ENCODE measurements around the gene FBXO46.

Gene FBXO46

DNA sequence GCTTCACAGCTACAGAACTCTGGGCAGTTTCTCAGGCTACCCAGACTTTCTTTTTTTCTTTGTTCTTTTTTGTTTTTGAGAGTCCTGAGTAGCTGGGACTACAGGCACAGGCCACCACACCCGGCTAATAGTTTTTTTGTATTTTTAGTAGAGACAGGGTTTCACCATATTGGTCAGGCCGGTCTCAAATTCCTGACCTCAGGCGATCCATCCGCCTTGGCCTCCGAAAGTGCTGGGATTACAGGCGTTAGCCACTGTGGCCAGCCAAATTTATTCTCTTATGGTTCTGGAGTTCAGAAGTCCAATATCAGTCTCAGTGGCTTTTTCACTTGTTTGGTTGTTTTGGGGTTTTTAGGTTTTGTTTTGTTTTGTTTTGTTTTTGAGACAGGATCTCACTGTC, 14.9 kb upstream of the FBXO46 start:
- H3K27ac ChIP-seq (ENCODE audit: low read depth, low read length) = no peak overlapping the region
- no peak overlapping the region for H4K91ac ChIP-seq (ENCODE audit: low read depth, low read length)
- H3K27me3 ChIP-seq (ENCODE audit: insufficient read depth, low read length) = no peaks in the 10 kb centered on the region
- H4K12ac ChIP-seq (ENCODE audit: low read depth, low read length) = no peak overlapping the region
- H3K9me3 ChIP-seq (ENCODE audit: insufficient read depth, low read depth, low read length) = no peaks in the 10 kb centered on the region
- H2AK5ac ChIP-seq (ENCODE audit: low read length) = no peak overlapping the region
- H3K36me3 ChIP-seq (ENCODE audit: control insufficient read depth in 1 of 2, insufficient read depth in 2 of 2, low read length in 2 of 2) = no peaks in the 10 kb centered on the region
- no peak overlapping the region for H3K4me2 ChIP-seq (ENCODE audit: low read length)
- no CpG with 5 or more reads among the region's 6 CpGs for WGBS (ENCODE audit: extremely low coverage, insufficient coverage, insufficient read length)
- H3K9ac ChIP-seq (ENCODE audit: low read length) = no peak overlapping the region
- H3K14ac ChIP-seq (ENCODE audit: low read length) = no peak overlapping the region
- no peak overlapping the region for H2BK12ac ChIP-seq (ENCODE audit: low read length)
- no peak overlapping the region for H2BK5ac ChIP-seq (ENCODE audit: low read depth, low read length, poor library complexity)
- peaks cover 2% of the 10 kb centered on the region for H3K79me1 ChIP-seq (ENCODE audit: low read length)
- peaks cover 3 to 9% of the 10 kb centered on the region in 2 experiments for H3K4me1 ChIP-seq (ENCODE audit: control insufficient read depth in 1 of 2, insufficient read depth in 2 of 2, low read length in 2 of 2)
- H4K8ac ChIP-seq (ENCODE audit: low read depth, low read length) = no peak overlapping the region
- H3K4ac ChIP-seq (ENCODE audit: low read depth, low read length) = no peak overlapping the region
- H3K23ac ChIP-seq (ENCODE audit: low read length) = no peak overlapping the region
- no peaks in the 10 kb centered on the region for H3K79me2 ChIP-seq (ENCODE audit: control insufficient read depth, insufficient read depth, low read length, poor library complexity)
- H2AFZ ChIP-seq (ENCODE audit: insufficient read depth, low read length, poor library complexity) = no peak overlapping the region
- H2BK120ac ChIP-seq (ENCODE audit: insufficient read depth, low read length, poor library complexity) = no peak overlapping the region
- H3K4me3 ChIP-seq (ENCODE audit: low read depth, low read length) = no peak overlapping the region
- H3K18ac ChIP-seq (ENCODE audit: low read length) = no peak overlapping the region
- DNase-seq = peak; percentile 62 to 79

DNA sequence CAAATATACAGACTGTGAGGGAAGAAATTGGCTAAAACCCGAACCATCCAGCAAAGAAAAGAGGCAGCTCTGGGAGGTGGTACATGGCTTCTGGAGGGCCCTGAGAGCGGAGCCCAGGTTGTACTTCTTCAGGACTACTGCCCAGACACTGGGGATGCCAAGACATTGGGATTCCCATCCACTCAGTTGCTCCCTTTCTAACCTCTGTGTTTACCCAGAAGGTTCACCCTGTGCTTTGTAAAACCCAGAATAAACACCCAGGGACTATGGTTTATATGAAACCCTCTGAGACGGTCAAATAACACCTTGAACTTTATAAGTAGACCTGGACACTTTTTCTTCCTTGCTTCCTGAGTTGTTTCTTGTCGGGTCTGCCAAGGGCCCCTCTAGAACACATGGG, 12.3 kb upstream of the FBXO46 start:
- Histone ChIP-seq H2BK5ac (ENCODE audit: low read depth, low read length, poor library complexity) (no peak overlapping the region), H3K9ac (ENCODE audit: low read length) (no peak overlapping the region), H4K91ac (ENCODE audit: low read depth, low read length) (no peak overlapping the region), H3K23ac (ENCODE audit: low read length) (no peak overlapping the region), H3K14ac (ENCODE audit: low read length) (no peak overlapping the region), H3K18ac (ENCODE audit: low read length) (no peak overlapping the region), H3K79me1 (ENCODE audit: low read length) (peaks cover 2% of the 10 kb centered on the region), H2BK120ac (ENCODE audit: insufficient read depth, low read length, poor library complexity) (no peak overlapping the region), H2BK12ac (ENCODE audit: low read length) (no peak overlapping the region), H2AFZ (ENCODE audit: insufficient read depth, low read length, poor library complexity) (no peak overlapping the region), H2AK5ac (ENCODE audit: low read length) (no peak overlapping the region), H3K27me3 (ENCODE audit: insufficient read depth, low read length) (no peaks in the 10 kb centered on the region), H3K4me1 (ENCODE audit: control insufficient read depth in 1 of 2, insufficient read depth in 2 of 2, low read length in 2 of 2) (peaks cover 3 to 9% of the 10 kb centered on the region in 2 experiments), H3K4ac (ENCODE audit: low read depth, low read length) (no peak overlapping the region), H3K4me3 (ENCODE audit: low read depth, low read length) (no peak overlapping the region), H3K27ac (ENCODE audit: low read depth, low read length) (no peak overlapping the region), H4K8ac (ENCODE audit: low read depth, low read length) (no peak overlapping the region), H3K36me3 (ENCODE audit: control insufficient read depth in 1 of 2, insufficient read depth in 2 of 2, low read length in 2 of 2) (no peaks in the 10 kb centered on the region), H3K79me2 (ENCODE audit: control insufficient read depth, insufficient read depth, low read length, poor library complexity) (no peaks in the 10 kb centered on the region), H4K12ac (ENCODE audit: low read depth, low read length) (no peak overlapping the region), H3K9me3 (ENCODE audit: insufficient read depth, low read depth, low read length) (no peaks in the 10 kb centered on the region), H3K4me2 (ENCODE audit: low read length) (no peak overlapping the region)
- WGBS (ENCODE audit: extremely low coverage, insufficient coverage, insufficient read length) = no CpG with 5 or more reads among the region's 4 CpGs
- DNase-seq = no peak

DNA sequence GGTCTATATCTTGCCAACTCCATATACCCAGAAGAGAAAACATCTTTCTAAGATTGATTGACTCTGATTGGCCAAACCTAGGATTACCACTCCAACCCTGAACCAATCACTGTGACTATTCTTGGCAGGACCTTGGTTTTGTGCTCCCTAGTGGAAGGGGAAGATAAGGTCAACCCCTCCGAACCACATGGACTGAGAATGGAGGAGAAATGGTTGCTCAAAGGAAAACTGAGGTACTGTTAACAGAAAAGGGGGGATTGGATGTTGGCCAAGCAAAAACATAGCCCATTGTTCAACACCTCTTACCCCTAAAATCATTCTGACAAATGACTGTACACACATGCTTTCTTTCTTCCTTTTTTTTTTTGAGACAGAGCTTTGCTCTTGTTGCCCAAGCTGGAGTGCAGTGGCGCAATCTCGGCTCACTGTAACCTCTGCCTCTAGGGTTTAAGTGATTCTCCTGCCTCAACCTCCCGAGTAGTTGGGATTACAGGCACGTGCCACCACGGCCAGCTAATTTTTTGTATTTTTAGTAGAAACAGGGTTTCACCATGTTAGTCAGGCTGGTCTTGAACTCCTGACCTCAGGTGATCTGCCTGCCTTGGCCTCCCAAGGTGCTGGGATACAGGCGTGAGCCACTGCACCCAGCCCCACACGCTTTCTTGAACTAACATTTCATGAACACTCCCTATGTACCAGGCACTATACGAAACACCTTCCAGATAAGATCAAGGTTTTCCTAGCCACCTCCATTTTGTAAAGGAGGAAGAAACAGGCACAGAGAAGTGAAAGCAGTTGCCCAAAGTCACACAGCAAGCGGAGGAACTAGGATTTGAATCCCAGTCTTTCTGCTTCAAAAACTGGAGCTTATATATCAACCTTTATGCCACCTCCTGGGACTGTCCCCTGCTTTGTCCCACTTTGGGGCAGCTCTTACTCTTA, 9.1 kb upstream of the FBXO46 start:
- H3K4ac ChIP-seq (ENCODE audit: low read depth, low read length) = no peak overlapping the region
- H3K27ac ChIP-seq (ENCODE audit: low read depth, low read length) = no peak overlapping the region
- H3K14ac ChIP-seq (ENCODE audit: low read length) = no peak overlapping the region
- no peak overlapping the region for H3K4me3 ChIP-seq (ENCODE audit: low read depth, low read length)
- no peaks in the 10 kb centered on the region for H3K9me3 ChIP-seq (ENCODE audit: insufficient read depth, low read depth, low read length)
- no peak overlapping the region for H3K9ac ChIP-seq (ENCODE audit: low read length)
- no peaks in the 10 kb centered on the region for H3K36me3 ChIP-seq (ENCODE audit: control insufficient read depth in 1 of 2, insufficient read depth in 2 of 2, low read length in 2 of 2)
- H3K79me2 ChIP-seq (ENCODE audit: control insufficient read depth, insufficient read depth, low read length, poor library complexity) = no peaks in the 10 kb centered on the region
- no peaks in the 10 kb centered on the region for H3K27me3 ChIP-seq (ENCODE audit: insufficient read depth, low read length)
- no peak overlapping the region for H4K8ac ChIP-seq (ENCODE audit: low read depth, low read length)
- H3K18ac ChIP-seq (ENCODE audit: low read length) = no peak overlapping the region
- no peak overlapping the region for H4K91ac ChIP-seq (ENCODE audit: low read depth, low read length)
- peaks cover 3% of the 10 kb centered on the region for H3K79me1 ChIP-seq (ENCODE audit: low read length)
- no peak overlapping the region for H2AFZ ChIP-seq (ENCODE audit: insufficient read depth, low read length, poor library complexity)
- no peak overlapping the region for H2AK5ac ChIP-seq (ENCODE audit: low read length)
- no peak overlapping the region for H4K12ac ChIP-seq (ENCODE audit: low read depth, low read length)
- H3K4me1 ChIP-seq (ENCODE audit: control insufficient read depth in 1 of 2, insufficient read depth in 2 of 2, low read length in 2 of 2) = peaks cover 0 to 3% of the 10 kb centered on the region in 2 experiments
- H2BK5ac ChIP-seq (ENCODE audit: low read depth, low read length, poor library complexity) = no peak overlapping the region
- H2BK12ac ChIP-seq (ENCODE audit: low read length) = no peak overlapping the region
- no CpG with 5 or more reads among the region's 10 CpGs for WGBS (ENCODE audit: extremely low coverage, insufficient coverage, insufficient read length)
- no peak overlapping the region for H2BK120ac ChIP-seq (ENCODE audit: insufficient read depth, low read length, poor library complexity)
- no peak for DNase-seq
- no peak overlapping the region for H3K23ac ChIP-seq (ENCODE audit: low read length)
- H3K4me2 ChIP-seq (ENCODE audit: low read length) = no peak overlapping the region

DNA sequence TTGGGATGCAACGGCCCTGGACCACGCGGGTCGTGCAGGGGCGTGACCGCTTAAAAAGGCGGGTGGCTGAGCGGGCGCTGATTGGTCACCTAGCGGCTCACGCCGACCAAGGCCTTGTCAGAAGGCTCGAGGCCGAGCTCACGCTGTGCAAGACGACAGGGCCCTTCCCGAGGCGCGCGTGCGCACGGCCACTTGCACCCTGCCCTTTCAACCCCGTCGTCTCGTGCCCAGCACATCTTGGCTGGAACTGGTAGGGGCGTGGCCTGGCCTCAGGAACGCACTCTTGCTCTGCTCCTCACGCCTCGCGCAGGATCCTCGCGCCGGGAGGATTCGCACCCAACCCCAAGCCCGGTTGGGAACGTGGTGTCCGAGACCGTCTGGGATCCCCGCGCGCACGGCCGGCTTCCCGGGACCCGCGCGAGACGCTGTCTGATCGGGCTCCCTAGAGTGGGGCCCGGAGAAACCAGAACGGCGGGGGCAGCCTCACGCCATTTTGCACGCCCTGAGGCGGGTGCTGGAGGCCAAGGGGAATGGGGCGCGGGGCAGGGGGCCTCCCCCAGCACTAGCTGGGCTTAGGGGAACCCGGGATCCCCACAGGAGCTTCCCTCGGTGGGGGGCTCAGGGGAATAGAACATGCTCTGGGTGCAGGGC, 2.6 kb upstream of the FBXO46 start, which contains the start of gene MEIOSIN:
MEIOSIN (plus strand) TSS at position 280 of the 651 bp plus-strand sequence. CDS start 1,938 bp downstream, outside the sequence.
- peaks cover 9% of the 10 kb centered on the region for H3K79me1 ChIP-seq (ENCODE audit: low read length)
- H3K27me3 ChIP-seq (ENCODE audit: insufficient read depth, low read length) = no peaks in the 10 kb centered on the region
- H3K79me2 ChIP-seq (ENCODE audit: control insufficient read depth, insufficient read depth, low read length, poor library complexity) = peaks cover 10% of the 10 kb centered on the region
- H2AFZ ChIP-seq (ENCODE audit: insufficient read depth, low read length, poor library complexity) = no peak within 1 kb of the TSS
- no peak within 1 kb of the TSS for H3K4me3 ChIP-seq (ENCODE audit: low read depth, low read length)
- no peak within 1 kb of the TSS for H3K27ac ChIP-seq (ENCODE audit: low read depth, low read length)
- no peak within 1 kb of the TSS for H3K18ac ChIP-seq (ENCODE audit: low read length)
- no peak within 1 kb of the TSS for H3K14ac ChIP-seq (ENCODE audit: low read length)
- H2BK120ac ChIP-seq (ENCODE audit: insufficient read depth, low read length, poor library complexity) = no peak within 1 kb of the TSS
- no peak within 1 kb of the TSS for H4K8ac ChIP-seq (ENCODE audit: low read depth, low read length)
- H3K23ac ChIP-seq (ENCODE audit: low read length) = no peak within 1 kb of the TSS
- no peak within 1 kb of the TSS for H3K4ac ChIP-seq (ENCODE audit: low read depth, low read length)
- H3K4me2 ChIP-seq (ENCODE audit: low read length) = no peak within 1 kb of the TSS
- peaks cover 0 to 5% of the 10 kb centered on the region in 2 experiments for H3K4me1 ChIP-seq (ENCODE audit: control insufficient read depth in 1 of 2, insufficient read depth in 2 of 2, low read length in 2 of 2)
- WGBS (ENCODE audit: extremely low coverage, insufficient coverage, insufficient read length) = no CpG with 5 or more reads among the region's 59 CpGs
- no peaks in the 10 kb centered on the region for H3K36me3 ChIP-seq (ENCODE audit: control insufficient read depth in 1 of 2, insufficient read depth in 2 of 2, low read length in 2 of 2)
- no peak within 1 kb of the TSS for H2AK5ac ChIP-seq (ENCODE audit: low read length)
- H4K12ac ChIP-seq (ENCODE audit: low read depth, low read length) = no peak within 1 kb of the TSS
- no peak within 1 kb of the TSS for H3K9ac ChIP-seq (ENCODE audit: low read length)
- no peak within 1 kb of the TSS for H2BK12ac ChIP-seq (ENCODE audit: low read length)
- H3K9me3 ChIP-seq (ENCODE audit: insufficient read depth, low read depth, low read length) = no peaks in the 10 kb centered on the region
- DNase-seq = no peak
- H2BK5ac ChIP-seq (ENCODE audit: low read depth, low read length, poor library complexity) = no peak within 1 kb of the TSS
- no peak within 1 kb of the TSS for H4K91ac ChIP-seq (ENCODE audit: low read depth, low read length)

Measured in trophoblast cell (in vitro differentiated cells and primary cell).